Measurements from ENCODE around the gene MKNK2. TPM values are rescaled to one million over a fixed set of nuclear protein-coding genes. Genes with fewer than 3 reads are reported as not detected.

Gene MKNK2
- total and polyA plus RNA-seq, 3 experiments from 2014 or later: 50.8 to 147 (median 137) TPM

DNA sequence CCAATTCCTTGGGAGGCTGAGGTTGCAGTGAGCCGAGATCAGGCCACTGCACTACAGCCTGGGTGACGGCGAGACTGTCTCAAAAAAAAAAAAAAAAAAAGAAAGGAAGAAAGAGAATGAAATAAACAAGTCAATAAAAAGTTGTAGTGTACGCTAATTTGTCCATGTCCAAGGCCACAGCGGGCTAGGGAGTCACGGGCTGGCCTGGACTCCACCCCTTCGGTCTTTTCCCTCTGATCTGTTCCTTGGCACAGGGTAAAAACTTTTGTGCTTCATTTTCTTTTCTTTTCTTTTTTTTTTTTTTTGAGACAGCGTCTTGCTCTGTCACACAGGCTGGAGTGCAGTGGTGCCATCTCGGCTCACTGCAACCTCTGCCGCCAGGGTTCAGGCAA lies 19.4 kb upstream of the MKNK2 start:
- H3K36me3 Mint-ChIP-seq: peaks cover 5 to 46% (median 14%) of the 10 kb centered on the region in 3 donors
- peaks cover 18 to 23% (median 18%) of the 10 kb centered on the region in 3 donors for H3K4me1 Mint-ChIP-seq
- no peak overlapping the region for H3K4me3 Mint-ChIP-seq
- H3K4me1 ChIP-seq (ENCODE audit: insufficient read depth, low read length): peaks cover 17% of the 10 kb centered on the region
- no peaks in the 10 kb centered on the region for H3K9me3 ChIP-seq (ENCODE audit: low read length)
- H3K27me3 Mint-ChIP-seq: no peaks in the 10 kb centered on the region
- no peaks in the 10 kb centered on the region for H3K9me3 Mint-ChIP-seq
- H3K27ac ChIP-seq (ENCODE audit: low read depth, low read length): no peak overlapping the region
- H3K36me3 ChIP-seq (ENCODE audit: insufficient read depth, low read length): peaks cover 30% of the 10 kb centered on the region
- ChIA-PET POLR2A (interaction anchor here (0.6 to 1.8 kb wide), 6 partner anchors 9 to 188 kb away, joined by 3 to 6 read pairs (median 4); no protein-coding TSS in a partner anchor), CTCF (interaction anchor here (0.7 to 6.8 kb wide), 14 partner anchors 13 to 140 kb away, joined by 3 to 49 read pairs (median 4); partner anchors contain the start of gene MOB3A)
- H3K27ac Mint-ChIP-seq: peak overlapping the region in 3 of 8 donors; percentile 15 to 93 (median 88)
- no peak overlapping the region for H3K4me3 ChIP-seq (ENCODE audit: low read length)
- H3K27me3 ChIP-seq (ENCODE audit: insufficient read depth, low read length, poor library complexity, severe bottlenecking): no peaks in the 10 kb centered on the region
- no peak for DNase-seq

DNA sequence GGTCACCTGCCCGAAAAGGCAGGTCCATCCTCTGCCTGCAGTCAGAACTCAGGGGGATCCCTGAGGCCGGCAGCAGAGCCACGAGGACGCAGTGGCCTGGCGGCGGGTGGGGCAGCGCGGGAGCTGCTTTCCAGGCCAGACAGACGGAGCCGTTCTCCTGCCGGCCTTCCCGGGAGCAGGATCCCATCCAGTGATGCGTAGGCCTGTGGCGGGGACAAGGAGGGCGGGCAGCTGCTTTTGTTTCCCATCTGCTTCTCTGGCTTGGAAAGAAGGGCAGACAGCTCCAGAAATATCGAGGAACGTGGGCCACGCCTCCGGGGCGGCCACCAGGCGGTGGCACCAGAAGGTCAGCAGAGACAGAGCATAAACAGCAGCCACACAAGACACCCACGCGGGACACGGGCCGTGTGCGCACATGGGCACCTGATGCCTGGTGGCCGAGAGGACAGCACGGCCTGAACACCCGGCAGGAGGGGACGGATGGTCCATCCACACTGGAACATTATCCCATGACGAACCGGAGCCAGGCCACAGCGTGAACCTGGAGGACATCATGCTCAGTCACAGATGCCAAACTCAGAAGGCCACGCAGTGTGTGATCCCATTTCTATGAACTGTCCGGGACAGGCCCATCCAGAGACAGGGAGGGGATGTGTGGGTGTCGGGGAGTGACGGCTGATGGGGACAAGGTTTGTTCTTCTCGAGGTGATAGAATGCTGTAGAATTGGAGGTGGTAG lies 13.9 kb upstream of the MKNK2 start:
- ChIA-PET CTCF (no interaction called here), POLR2A (no interaction called here)
- H3K9me3 Mint-ChIP-seq: no peaks in the 10 kb centered on the region
- peaks cover 21 to 35% (median 25%) of the 10 kb centered on the region in 3 donors for H3K4me1 Mint-ChIP-seq
- DNase-seq: no peak
- H3K4me3 Mint-ChIP-seq: no peak overlapping the region
- H3K27ac Mint-ChIP-seq: peak overlapping the region in 3 of 8 donors; percentile 12 to 52 (median 32)
- no peaks in the 10 kb centered on the region for H3K27me3 Mint-ChIP-seq
- Histone ChIP-seq H3K4me3 (ENCODE audit: low read length) (no peak overlapping the region), H3K27ac (ENCODE audit: low read depth, low read length) (no peak overlapping the region), H3K36me3 (ENCODE audit: insufficient read depth, low read length) (no peaks in the 10 kb centered on the region), H3K27me3 (ENCODE audit: insufficient read depth, low read length, poor library complexity, severe bottlenecking) (no peaks in the 10 kb centered on the region), H3K4me1 (ENCODE audit: insufficient read depth, low read length) (peaks cover 31% of the 10 kb centered on the region), H3K9me3 (ENCODE audit: low read length) (no peaks in the 10 kb centered on the region)
- H3K36me3 Mint-ChIP-seq: peaks cover 0 to 9% (median 0%) of the 10 kb centered on the region in 3 donors

DNA sequence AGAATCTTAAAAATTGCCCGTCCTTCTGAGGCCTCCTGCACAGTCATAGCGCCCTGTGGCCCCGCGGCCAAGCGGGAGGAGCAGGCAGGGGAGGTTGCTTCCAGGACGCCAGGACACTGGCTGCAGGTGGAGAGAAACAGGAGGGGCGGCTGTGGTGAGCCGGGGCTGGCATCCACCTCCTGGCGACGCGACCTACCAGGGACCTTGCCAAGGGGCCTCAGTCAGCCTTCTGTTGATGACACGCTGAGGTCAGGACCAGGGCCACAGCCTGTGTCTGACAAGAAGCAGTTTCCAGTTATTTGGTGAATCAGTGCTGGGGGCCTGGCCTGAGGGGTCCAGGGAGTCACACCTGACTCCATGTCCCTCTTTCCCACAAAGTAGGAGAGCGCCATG lies 13.3 kb upstream of the MKNK2 start:
- Histone ChIP-seq H3K4me1 (ENCODE audit: insufficient read depth, low read length) (peaks cover 31% of the 10 kb centered on the region), H3K36me3 (ENCODE audit: insufficient read depth, low read length) (no peaks in the 10 kb centered on the region), H3K27ac (ENCODE audit: low read depth, low read length) (no peak overlapping the region), H3K27me3 (ENCODE audit: insufficient read depth, low read length, poor library complexity, severe bottlenecking) (no peaks in the 10 kb centered on the region), H3K4me3 (ENCODE audit: low read length) (no peak overlapping the region), H3K9me3 (ENCODE audit: low read length) (no peaks in the 10 kb centered on the region)
- H3K9me3 Mint-ChIP-seq: no peaks in the 10 kb centered on the region
- H3K4me3 Mint-ChIP-seq: no peak overlapping the region
- CTCF ChIA-PET: no interaction called here
- H3K27me3 Mint-ChIP-seq: no peaks in the 10 kb centered on the region
- no peak for DNase-seq
- H3K27ac Mint-ChIP-seq: peak overlapping the region in 1 of 8 donors; percentile 50
- H3K4me1 Mint-ChIP-seq: peaks cover 17 to 32% (median 22%) of the 10 kb centered on the region in 3 donors
- POLR2A ChIA-PET: no interaction called here
- H3K36me3 Mint-ChIP-seq: peaks cover 0 to 7% (median 0%) of the 10 kb centered on the region in 3 donors

DNA sequence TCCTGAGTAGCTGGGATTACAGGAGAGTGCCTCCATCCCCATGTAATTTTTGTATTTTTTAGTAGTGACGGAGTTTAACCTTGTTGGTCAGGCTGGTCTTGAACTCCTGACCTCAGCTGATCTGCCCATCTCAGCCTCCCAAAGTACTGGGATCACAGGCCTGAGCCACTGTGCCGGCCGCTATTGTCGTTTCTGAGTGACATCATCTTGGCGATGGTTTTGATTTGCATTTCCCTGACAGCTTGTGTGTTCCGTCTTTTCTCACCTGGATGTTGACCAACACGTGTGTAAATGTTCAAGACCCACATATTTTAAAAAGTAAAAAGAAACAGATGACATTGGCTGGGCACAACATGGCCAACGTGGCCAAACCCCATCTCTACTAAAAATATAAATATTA lies 12.8 kb upstream of the MKNK2 start:
- Histone ChIP-seq H3K36me3 (ENCODE audit: insufficient read depth, low read length) (no peaks in the 10 kb centered on the region), H3K27ac (ENCODE audit: low read depth, low read length) (no peak overlapping the region), H3K27me3 (ENCODE audit: insufficient read depth, low read length, poor library complexity, severe bottlenecking) (no peaks in the 10 kb centered on the region), H3K9me3 (ENCODE audit: low read length) (no peaks in the 10 kb centered on the region), H3K4me1 (ENCODE audit: insufficient read depth, low read length) (peaks cover 34% of the 10 kb centered on the region), H3K4me3 (ENCODE audit: low read length) (no peak overlapping the region)
- DNase-seq: no peak
- ChIA-PET POLR2A (interaction anchor here (1.2 kb wide), 1 partner anchor 21 kb away, joined by 3 read pairs; no protein-coding TSS in a partner anchor), CTCF (interaction anchor here (1.2 kb wide), 1 partner anchor 29 kb away, joined by 4 read pairs; no protein-coding TSS in a partner anchor)
- H3K9me3 Mint-ChIP-seq: no peaks in the 10 kb centered on the region
- H3K36me3 Mint-ChIP-seq: peaks cover 0 to 7% (median 0%) of the 10 kb centered on the region in 3 donors
- H3K27ac Mint-ChIP-seq: peak overlapping the region in 2 of 8 donors; percentile 12 to 50
- peaks cover 21 to 32% (median 21%) of the 10 kb centered on the region in 3 donors for H3K4me1 Mint-ChIP-seq
- no peaks in the 10 kb centered on the region for H3K27me3 Mint-ChIP-seq
- H3K4me3 Mint-ChIP-seq: peak overlapping the region in 2 of 7 donors; percentile 12 to 33

DNA sequence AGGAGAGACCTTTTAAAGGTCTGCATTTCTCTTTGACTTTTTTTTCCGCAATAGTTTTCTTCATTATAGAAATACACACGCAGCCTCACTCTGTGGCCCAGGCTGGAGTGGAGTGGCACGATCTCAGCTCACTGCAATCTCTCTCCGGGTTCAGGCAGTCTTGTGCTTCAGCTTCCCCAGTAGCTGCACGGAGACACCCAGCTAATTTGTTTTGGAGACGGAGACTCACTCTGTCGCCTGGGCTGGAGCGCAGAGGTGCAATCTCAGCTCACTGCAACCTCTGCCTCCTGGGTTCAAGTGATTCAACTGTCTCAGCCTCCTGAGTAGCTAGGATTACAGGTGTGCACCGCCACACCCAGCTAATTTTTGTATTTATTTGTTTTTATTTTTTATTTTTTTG lies 11.7 kb upstream of the MKNK2 start:
- Mint-ChIP-seq H3K27me3 (no peaks in the 10 kb centered on the region), H3K9me3 (no peaks in the 10 kb centered on the region), H3K4me3 (peak overlapping the region; percentile 64 to 95 (median 89)), H3K36me3 (peaks cover 0 to 7% (median 0%) of the 10 kb centered on the region in 3 donors), H3K27ac (peak overlapping the region; percentile 47 to 97 (median 84)), H3K4me1 (peaks cover 22 to 39% (median 27%) of the 10 kb centered on the region in 3 donors)
- no peak for DNase-seq
- Histone ChIP-seq H3K9me3 (ENCODE audit: low read length) (no peaks in the 10 kb centered on the region), H3K4me1 (ENCODE audit: insufficient read depth, low read length) (peaks cover 44% of the 10 kb centered on the region), H3K36me3 (ENCODE audit: insufficient read depth, low read length) (no peaks in the 10 kb centered on the region), H3K4me3 (ENCODE audit: low read length) (no peak overlapping the region), H3K27ac (ENCODE audit: low read depth, low read length) (no peak overlapping the region), H3K27me3 (ENCODE audit: insufficient read depth, low read length, poor library complexity, severe bottlenecking) (no peaks in the 10 kb centered on the region)
- ChIA-PET CTCF (interaction anchor here (1.2 to 1.8 kb wide), 2 partner anchors 11 to 30 kb away, joined by 4 to 8 read pairs; no protein-coding TSS in a partner anchor), POLR2A (interaction anchor here (0.8 to 1.2 kb wide), 2 partner anchors 20 to 133 kb away, joined by 3 read pairs; no protein-coding TSS in a partner anchor)

DNA sequence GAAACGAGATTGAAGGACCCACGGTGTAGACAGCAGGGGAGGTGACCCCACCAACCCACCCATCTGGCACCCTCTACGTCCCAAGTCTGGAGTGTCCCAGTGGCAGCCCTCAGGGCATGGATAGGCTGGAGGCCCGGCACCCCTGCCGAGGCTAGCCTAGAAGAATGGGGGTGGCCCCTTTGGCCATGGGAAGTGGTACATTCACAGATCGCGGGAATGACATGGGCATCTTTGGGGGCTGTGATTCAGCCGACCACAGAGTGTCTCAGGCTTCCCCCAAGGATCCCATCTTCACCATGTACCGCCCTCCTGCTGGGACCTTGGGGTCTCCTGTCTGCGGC lies 11.3 kb upstream of the MKNK2 start:
- Mint-ChIP-seq H3K27me3 (no peaks in the 10 kb centered on the region), H3K36me3 (peaks cover 0 to 7% (median 0%) of the 10 kb centered on the region in 3 donors), H3K4me1 (peaks cover 22 to 43% (median 27%) of the 10 kb centered on the region in 3 donors), H3K9me3 (no peaks in the 10 kb centered on the region), H3K4me3 (peak overlapping the region; percentile 74 to 95 (median 89)), H3K27ac (peak overlapping the region in 7 of 8 donors; percentile 62 to 98 (median 95))
- no peaks in the 10 kb centered on the region for H3K36me3 ChIP-seq (ENCODE audit: insufficient read depth, low read length)
- CTCF ChIA-PET: interaction anchor here (1.8 kb wide), 1 partner anchor 10 kb away, joined by 8 read pairs; no protein-coding TSS in a partner anchor
- no peak for DNase-seq
- POLR2A ChIA-PET: interaction anchor here (0.7 to 2.1 kb wide), 3 partner anchors 20 to 26 kb away, joined by 3 to 9 read pairs (median 3); no protein-coding TSS in a partner anchor
- H3K9me3 ChIP-seq (ENCODE audit: low read length): no peaks in the 10 kb centered on the region
- no peaks in the 10 kb centered on the region for H3K27me3 ChIP-seq (ENCODE audit: insufficient read depth, low read length, poor library complexity, severe bottlenecking)
- H3K4me3 ChIP-seq (ENCODE audit: low read length): peak overlapping the region; percentile 88
- peaks cover 48% of the 10 kb centered on the region for H3K4me1 ChIP-seq (ENCODE audit: insufficient read depth, low read length)
- H3K27ac ChIP-seq (ENCODE audit: low read depth, low read length): peak overlapping the region; percentile 97

DNA sequence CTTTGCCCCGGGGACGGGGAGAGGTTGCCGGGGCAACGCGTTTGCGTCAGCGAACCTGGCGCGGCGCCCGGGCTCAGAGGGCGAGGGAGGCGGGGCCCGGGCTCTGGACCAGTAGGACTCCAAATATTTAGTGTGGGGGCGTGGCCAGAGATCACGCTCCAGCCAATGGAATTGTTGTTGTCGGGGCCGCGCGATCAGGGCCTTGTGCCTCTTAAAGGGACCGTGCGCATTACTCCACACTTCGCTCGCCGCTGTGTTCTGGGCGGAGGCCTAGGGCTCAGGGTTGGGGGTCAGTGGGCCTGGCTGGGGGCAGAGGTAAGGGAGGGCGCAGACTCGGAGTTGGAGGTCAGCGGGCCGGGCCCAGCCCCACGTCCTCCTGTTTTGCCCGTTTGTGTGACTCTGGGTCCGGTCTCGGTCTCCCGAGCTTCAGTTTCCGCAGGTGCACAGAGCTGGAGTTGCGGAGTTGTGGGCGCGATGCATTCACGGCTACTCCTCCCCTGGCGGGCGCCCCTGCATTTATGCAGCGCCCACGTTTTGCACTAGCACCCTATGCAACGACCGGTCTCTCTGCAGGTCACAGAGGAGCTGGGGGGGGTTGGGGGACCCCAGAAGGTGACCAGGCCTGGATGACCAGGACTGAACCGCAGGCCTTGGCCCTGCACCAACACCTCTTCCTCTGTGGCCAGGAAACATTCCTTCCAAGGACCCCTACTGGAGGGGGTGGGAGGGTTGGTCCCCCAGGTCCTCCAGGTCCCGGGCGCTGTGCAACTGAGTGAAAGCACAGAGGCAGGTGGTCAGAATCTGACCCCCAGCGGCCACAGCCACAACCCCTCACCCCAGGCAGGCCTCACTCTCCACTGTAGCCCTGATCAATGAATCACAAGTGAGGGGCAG lies 10.7 kb upstream of the MKNK2 start:
- POLR2A ChIA-PET: interaction anchor here (0.5 to 2.1 kb wide), 8 partner anchors 8 to 36 kb away, joined by 3 to 9 read pairs (median 3); no protein-coding TSS in a partner anchor

More for the DNA sequence above, 10.7 kb upstream of the MKNK2 start:
- peaks cover 54% of the 10 kb centered on the region for H3K4me1 ChIP-seq (ENCODE audit: insufficient read depth, low read length)
- peak; percentile 99 to 100 (median 99) for DNase-seq
- peaks cover 25 to 49% (median 32%) of the 10 kb centered on the region in 3 donors for H3K4me1 Mint-ChIP-seq
- peak overlapping the region; percentile 89 to 96 (median 91) for H3K4me3 Mint-ChIP-seq
- CTCF ChIA-PET: interaction anchor here (1.8 kb wide), 1 partner anchor 10 kb away, joined by 8 read pairs; no protein-coding TSS in a partner anchor
- peak overlapping the region; percentile 97 for H3K27ac ChIP-seq (ENCODE audit: low read depth, low read length)
- H3K36me3 ChIP-seq (ENCODE audit: insufficient read depth, low read length): no peaks in the 10 kb centered on the region
- H3K9me3 ChIP-seq (ENCODE audit: low read length): no peaks in the 10 kb centered on the region
- H3K9me3 Mint-ChIP-seq: no peaks in the 10 kb centered on the region
- no peaks in the 10 kb centered on the region for H3K27me3 ChIP-seq (ENCODE audit: insufficient read depth, low read length, poor library complexity, severe bottlenecking)
- H3K27ac Mint-ChIP-seq: peak overlapping the region; percentile 95 to 100 (median 97)
- H3K27me3 Mint-ChIP-seq: no peaks in the 10 kb centered on the region
- H3K4me3 ChIP-seq (ENCODE audit: low read length): peak overlapping the region; percentile 88
- peaks cover 0 to 7% (median 0%) of the 10 kb centered on the region in 3 donors for H3K36me3 Mint-ChIP-seq
